Subcutaneous adipose tissue (tissue), 4 donors: ENCODE results near the gene DNAH9. TPM values are rescaled to one million over a fixed set of nuclear protein-coding genes. Genes with fewer than 3 reads are reported as not detected.

Experiments
- total RNA-seq, 4 donors: library from RNA; depleted of rRNA; stranded (reverse); fragments of >200 nt; gene quantifications; one replicate each; pipeline ENCODE4 v1.1.0, GENCODE V29; 2016
- TF ChIP-seq, protein P1 (sequence below): fragments of 450-650 bp; IDR thresholded peaks from one replicate; pipeline ENCODE4 v1.5.1; 2016; ENCODE audit warnings: low read depth, mild to moderate bottlenecking, control low read depth, antibody characterized with exemption, moderate library complexity

DNAH9 gene, protein sequence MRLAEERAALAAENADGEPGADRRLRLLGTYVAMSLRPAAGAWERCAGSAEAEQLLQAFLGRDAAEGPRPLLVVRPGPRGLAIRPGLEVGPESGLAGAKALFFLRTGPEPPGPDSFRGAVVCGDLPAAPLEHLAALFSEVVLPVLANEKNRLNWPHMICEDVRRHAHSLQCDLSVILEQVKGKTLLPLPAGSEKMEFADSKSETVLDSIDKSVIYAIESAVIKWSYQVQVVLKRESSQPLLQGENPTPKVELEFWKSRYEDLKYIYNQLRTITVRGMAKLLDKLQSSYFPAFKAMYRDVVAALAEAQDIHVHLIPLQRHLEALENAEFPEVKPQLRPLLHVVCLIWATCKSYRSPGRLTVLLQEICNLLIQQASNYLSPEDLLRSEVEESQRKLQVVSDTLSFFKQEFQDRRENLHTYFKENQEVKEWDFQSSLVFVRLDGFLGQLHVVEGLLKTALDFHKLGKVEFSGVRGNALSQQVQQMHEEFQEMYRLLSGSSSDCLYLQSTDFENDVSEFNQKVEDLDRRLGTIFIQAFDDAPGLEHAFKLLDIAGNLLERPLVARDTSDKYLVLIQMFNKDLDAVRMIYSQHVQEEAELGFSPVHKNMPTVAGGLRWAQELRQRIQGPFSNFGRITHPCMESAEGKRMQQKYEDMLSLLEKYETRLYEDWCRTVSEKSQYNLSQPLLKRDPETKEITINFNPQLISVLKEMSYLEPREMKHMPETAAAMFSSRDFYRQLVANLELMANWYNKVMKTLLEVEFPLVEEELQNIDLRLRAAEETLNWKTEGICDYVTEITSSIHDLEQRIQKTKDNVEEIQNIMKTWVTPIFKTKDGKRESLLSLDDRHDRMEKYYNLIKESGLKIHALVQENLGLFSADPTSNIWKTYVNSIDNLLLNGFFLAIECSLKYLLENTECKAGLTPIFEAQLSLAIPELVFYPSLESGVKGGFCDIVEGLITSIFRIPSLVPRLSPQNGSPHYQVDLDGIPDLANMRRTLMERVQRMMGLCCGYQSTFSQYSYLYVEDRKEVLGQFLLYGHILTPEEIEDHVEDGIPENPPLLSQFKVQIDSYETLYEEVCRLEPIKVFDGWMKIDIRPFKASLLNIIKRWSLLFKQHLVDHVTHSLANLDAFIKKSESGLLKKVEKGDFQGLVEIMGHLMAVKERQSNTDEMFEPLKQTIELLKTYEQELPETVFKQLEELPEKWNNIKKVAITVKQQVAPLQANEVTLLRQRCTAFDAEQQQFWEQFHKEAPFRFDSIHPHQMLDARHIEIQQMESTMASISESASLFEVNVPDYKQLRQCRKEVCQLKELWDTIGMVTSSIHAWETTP (N-terminal part only)
- 1 to 10 TPM; 1.5 to 8.9 (median 4.1) TPM for total RNA-seq

DNA sequence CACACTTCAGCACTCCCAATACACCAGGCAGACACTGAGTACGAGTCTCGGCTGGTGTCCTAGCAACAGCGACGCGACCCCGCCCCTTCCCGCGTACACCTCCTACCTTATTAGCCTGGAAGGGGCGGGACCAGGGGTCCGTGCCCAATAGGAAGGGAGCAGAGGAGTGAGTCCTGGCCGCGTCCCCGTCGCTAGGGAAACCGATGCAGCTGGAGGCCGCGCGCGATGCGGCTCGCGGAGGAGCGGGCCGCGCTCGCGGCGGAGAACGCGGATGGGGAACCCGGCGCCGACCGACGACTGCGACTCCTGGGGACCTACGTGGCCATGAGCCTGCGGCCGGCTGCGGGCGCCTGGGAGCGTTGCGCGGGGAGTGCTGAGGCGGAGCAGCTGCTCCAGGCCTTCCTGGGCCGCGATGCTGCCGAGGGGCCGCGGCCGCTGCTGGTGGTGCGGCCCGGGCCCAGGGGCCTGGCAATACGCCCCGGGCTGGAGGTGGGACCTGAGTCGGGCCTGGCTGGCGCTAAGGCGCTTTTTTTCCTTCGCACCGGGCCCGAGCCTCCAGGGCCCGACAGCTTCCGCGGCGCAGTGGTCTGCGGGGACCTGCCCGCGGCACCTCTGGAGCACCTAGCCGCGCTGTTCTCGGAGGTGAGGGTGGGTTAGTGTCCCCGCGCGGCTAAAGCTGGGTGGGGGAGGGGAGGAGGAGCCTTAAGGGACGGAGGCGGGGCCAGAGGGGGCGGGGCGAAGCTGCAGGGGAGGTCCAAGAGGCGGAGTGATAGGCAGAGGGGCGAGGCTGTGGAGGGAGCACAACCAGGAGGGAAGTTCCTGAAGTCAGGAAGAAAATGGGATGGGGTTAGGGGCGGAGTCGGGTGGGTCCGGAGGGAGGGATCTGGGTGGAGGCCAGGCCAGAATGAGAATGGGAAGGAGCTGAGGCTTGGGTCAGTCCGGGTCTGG is at the start of gene DNAH9:
Gene DNAH9 (plus strand): TSS at position 197 of the 948 bp plus-strand sequence. CDS start 29 bp downstream, at position 226.
- TF ChIP-seq, protein P1, sequence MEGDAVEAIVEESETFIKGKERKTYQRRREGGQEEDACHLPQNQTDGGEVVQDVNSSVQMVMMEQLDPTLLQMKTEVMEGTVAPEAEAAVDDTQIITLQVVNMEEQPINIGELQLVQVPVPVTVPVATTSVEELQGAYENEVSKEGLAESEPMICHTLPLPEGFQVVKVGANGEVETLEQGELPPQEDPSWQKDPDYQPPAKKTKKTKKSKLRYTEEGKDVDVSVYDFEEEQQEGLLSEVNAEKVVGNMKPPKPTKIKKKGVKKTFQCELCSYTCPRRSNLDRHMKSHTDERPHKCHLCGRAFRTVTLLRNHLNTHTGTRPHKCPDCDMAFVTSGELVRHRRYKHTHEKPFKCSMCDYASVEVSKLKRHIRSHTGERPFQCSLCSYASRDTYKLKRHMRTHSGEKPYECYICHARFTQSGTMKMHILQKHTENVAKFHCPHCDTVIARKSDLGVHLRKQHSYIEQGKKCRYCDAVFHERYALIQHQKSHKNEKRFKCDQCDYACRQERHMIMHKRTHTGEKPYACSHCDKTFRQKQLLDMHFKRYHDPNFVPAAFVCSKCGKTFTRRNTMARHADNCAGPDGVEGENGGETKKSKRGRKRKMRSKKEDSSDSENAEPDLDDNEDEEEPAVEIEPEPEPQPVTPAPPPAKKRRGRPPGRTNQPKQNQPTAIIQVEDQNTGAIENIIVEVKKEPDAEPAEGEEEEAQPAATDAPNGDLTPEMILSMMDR = no peak

DNA sequence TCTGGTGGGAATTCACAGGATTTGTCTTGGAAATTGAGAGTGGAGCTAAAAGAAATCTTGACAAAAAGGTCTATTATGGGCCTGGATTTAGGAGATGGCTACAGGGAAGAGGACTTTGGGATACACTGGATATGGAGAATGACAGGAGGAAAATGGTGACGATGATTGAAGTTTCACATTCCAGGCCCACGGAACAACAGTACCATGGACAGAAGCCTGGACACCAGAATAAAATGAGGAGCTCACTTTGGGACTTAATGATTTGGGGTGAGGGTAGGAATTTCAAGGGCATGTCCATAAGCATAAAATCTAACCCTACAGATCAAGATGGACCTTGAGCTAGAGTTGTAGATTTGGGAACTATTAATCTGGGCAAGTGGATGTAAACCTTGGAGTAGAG is 47.8 kb upstream of the DNAH9 start:
- TF ChIP-seq, protein P1 = no peak

DNA sequence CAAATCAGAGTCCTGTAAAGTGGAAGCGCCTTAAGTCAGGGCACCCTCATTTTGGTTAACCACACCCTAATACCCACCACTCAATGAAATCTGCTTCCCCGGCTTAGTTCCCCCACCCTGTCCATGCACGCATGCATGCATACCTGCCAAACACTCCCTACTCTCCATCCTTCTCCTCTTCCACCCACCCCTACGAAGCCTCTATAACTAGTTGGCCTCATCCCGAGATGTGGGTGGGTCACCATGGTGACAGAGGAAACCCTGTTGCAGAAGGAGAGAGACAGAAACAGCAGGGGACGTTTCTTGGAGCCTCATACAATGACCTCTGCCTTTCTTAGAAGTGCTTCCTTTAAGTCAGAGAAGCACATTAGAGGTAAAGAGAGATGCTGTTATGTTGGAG is 46.8 kb upstream of the DNAH9 start:
- TF ChIP-seq, protein P1 = no peak

DNA sequence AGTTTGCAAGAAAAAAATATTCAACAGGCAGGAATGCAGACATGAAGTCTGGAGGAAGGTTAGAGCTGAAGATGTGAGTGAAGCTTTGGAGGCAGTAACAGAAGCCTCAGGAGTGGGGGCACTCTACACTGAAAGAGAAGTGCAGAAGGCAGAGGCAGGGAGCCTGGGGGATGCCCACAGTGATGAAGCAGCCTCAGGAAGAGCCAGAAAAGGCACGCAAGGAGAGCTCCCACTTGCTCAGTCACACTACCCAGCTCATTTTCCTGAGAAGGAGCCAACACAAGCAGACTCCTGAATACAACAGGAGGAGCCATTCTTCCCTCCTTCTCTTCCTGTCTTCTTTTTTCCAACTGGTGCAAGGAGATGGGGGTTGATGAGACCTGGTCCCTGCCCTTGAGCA is 45.1 kb upstream of the DNAH9 start:
- TF ChIP-seq, protein P1 = no peak

DNA sequence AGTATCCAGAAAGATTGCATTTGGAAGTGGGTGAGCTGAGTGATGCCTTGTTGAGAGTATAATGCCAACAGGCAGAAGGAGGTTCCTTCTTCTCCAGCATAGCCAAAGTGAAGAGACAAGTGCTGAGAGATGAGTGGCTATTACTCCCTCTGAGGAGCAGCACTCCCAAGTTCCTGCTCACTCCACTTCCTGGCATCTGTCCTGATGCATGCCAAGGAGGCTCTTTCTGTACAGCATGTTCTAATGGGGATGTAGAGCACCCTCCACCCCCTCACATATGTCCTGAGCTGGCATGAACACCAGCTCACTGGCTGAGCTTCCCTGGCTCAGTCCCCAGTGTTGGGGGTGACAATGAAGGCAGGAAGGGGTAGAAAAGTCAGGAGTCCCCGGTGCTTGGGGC is 44.2 kb upstream of the DNAH9 start:
- TF ChIP-seq, protein P1 = no peak

DNA sequence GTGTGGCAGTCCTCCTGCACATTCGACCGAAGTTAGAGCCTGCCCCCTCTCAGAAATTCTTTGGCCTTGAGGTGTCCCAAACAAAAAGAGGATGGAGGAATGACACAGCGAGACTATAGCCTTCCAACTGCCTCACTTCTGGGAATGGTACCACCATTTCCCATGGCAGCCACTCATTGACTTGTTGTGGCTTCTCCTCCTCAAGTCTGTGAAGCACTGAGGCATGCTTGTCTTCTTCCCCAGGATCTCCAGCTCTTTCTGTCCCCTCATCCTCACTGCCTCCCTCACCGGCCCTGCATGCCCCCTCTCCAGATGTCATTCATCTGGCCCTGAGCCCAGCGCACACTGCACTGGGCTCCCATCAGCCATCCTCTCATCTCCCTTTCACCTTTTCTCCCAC is 43.7 kb upstream of the DNAH9 start:
- TF ChIP-seq, protein P1 = no peak
